GM12878 (cell line): Measurements from ENCODE around the gene RRBP1. TPM values are rescaled to one million over a fixed set of nuclear protein-coding genes. Genes with fewer than 3 reads are reported as not detected.

Experiments used
- CUX1 ChIP-seq: IDR thresholded peaks from 2 replicates; pipeline ENCODE4 v1.6.1; 2012; ENCODE audit warnings: improper control_type of control experiment, low read depth, low read length; ENCODE audit not compliant: insufficient replicate concordance
- JUND ChIP-seq: IDR thresholded peaks from 2 replicates; pipeline ENCODE4 v1.6.1; 2012; ENCODE audit warnings: low read depth, mild to moderate bottlenecking, low read length, improper control_type of control experiment, moderate library complexity
- NBN ChIP-seq: fragments of 450-650 bp; IDR thresholded peaks from 2 replicates; pipeline ENCODE4 v1.6.1; 2016
- NRF1 ChIP-seq: conservative IDR thresholded peaks from 2 replicates; pipeline ENCODE4 v1.6.1; 2011; ENCODE audit warnings: mild to moderate bottlenecking, low read depth, low read length, improper control_type of control experiment
- PAX8 ChIP-seq: fragments of 450-650 bp; IDR thresholded peaks from 2 replicates; pipeline ENCODE4 v1.6.1; 2017; ENCODE audit warnings: mild to moderate bottlenecking, moderate library complexity
- POU2F2 ChIP-seq: IDR thresholded peaks from 3 replicates; pipeline ENCODE4 v1.6.1; 2011; ENCODE audit warnings: low read depth, mild to moderate bottlenecking, low read length, borderline replicate concordance
- PRDM15 ChIP-seq: fragments of 450-650 bp; formaldehyde crosslinking; IDR thresholded peaks from 2 replicates; pipeline ENCODE4 v1.4.0; 2020; ENCODE audit warnings: mild to moderate bottlenecking, moderate library complexity
- RELB ChIP-seq: fragments of 450-650 bp; IDR thresholded peaks from 2 replicates; pipeline ENCODE4 v1.6.1; 2017; ENCODE audit warnings: low read depth, mild to moderate bottlenecking, moderate library complexity
- RFX5 ChIP-seq: IDR thresholded peaks from 2 replicates; pipeline ENCODE4 v1.6.1; 2011; ENCODE audit warnings: low read depth, low read length, improper control_type of control experiment
- STAT1 ChIP-seq: fragments of 450-650 bp; conservative IDR thresholded peaks from 2 replicates; pipeline ENCODE4 v1.6.1; 2014; ENCODE audit warnings: antibody characterized with exemption, mild to moderate bottlenecking
- STAT3 ChIP-seq: IDR thresholded peaks from 2 replicates; pipeline ENCODE4 v1.6.1; 2011; ENCODE audit warnings: low read depth, low read length, improper control_type of control experiment
- WRNIP1 ChIP-seq: IDR thresholded peaks from 2 replicates; pipeline ENCODE4 v1.6.1; 2011; ENCODE audit warnings: low read depth, low read length, improper control_type of control experiment, borderline replicate concordance
- ZBTB11 ChIP-seq: fragments of 450-650 bp; formaldehyde crosslinking; IDR thresholded peaks from 2 replicates; pipeline ENCODE4 v1.5.0; 2022; ENCODE audit warnings: mild to moderate bottlenecking, missing genetic modification characterization
- ZNF384 ChIP-seq: IDR thresholded peaks from 2 replicates; pipeline ENCODE4 v1.6.1; 2012; ENCODE audit warnings: low read depth, mild to moderate bottlenecking, low read length, improper control_type of control experiment, borderline replicate concordance
- ZNF622 ChIP-seq: fragments of 450-650 bp; IDR thresholded peaks from 2 replicates; pipeline ENCODE4 v1.6.1; 2017; ENCODE audit warnings: mild to moderate bottlenecking, inconsistent platforms
- polyA plus RNA-seq, 11 experiments: library from polyadenylated mRNA; depleted of rRNA in 4 of 11; unstranded in 6 of 11; stranded (reverse) in 5 of 11; fragments of >200 nt; fragmentation: Nextera tagmentation in 4 of 11; fragmentation: Illumina TruSeq in 1 of 11; extraction: Ambion mirVana in 4 of 11; extraction: Trizol in 1 of 11; gene quantifications; 1 replicate in 1 of 11; 2 replicates in 10 of 11; pipeline versions ENCODE4 v1.2.1 to v1.2.3, GENCODE V29; 2011 to 2016; ENCODE audit warnings: inconsistent platforms in 2 of 11, missing spikeins in 2 of 11, low read depth in 1 of 11
- total RNA-seq, 4 experiments: library from RNA; depleted of rRNA in 3 of 4; stranded (reverse); fragments of >200 nt in 3 of 4; fragmentation: Illumina TruSeq in 1 of 4; extraction: Trizol in 1 of 4; gene quantifications; 2 replicates each; pipeline versions ENCODE4 v1.2.1 to v1.2.3, GENCODE V29; 2013 to 2021

The RRBP1 gene
- total and polyA plus RNA-seq, 10 of the 15 experiments (the other 5 are each of a cell fraction or from before 2014, with no cell fraction given), result 1.2 to 57.4 (median 24.6) TPM

GRCh38 chr20:17680836-17681725, 961 bp downstream of the RRBP1 start (continued):
- TF ChIP-seq CUX1 (no peak), ZNF622 (no peak), ZBTB11 (no peak), RELB (no peak), STAT1 (no peak), WRNIP1 (no peak), PRDM15 (no peak), NRF1 (no peak), STAT3 (no peak), NBN (no peak), ZNF384 (no peak), JUND (no peak), PAX8 (no peak), RFX5 (no peak), POU2F2 (0 out of 3 replicates have a peak, but pooled peaks have one; percentile 17)
